ENCODE results near the gene SLC1A5. TPM values are rescaled to one million over a fixed set of nuclear protein-coding genes. Genes with fewer than 3 reads are reported as not detected.

SLC1A5 gene
- total RNA-seq, 2 experiments from 2014 or later: 145 to 161 TPM

- no peak for TF ChIP-seq CTCF (conservative IDR thresholded peaks at IDR 0.05; ENCODE audit: low read length)
- no peak for TF ChIP-seq EZH2phosphoT487 (IDR thresholded peaks at IDR 0.05; ENCODE audit: borderline replicate concordance, low read depth, low read length)
- H3K4me1 ChIP-seq (ENCODE audit: insufficient read depth, low read length, poor library complexity, severe bottlenecking): no peaks in the 10 kb centered on the region
- 0 out of 2 replicates have a peak, but pooled peaks cover 4% of the 10 kb centered on the region for H4K20me1 ChIP-seq (ENCODE audit: insufficient read depth, low read length)
- intact Hi-C loops (cut with micrococcal nuclease; ENCODE audit: unreplicated experiment): no loop called here
- no peak overlapping the region for H3K4me3 ChIP-seq (ENCODE audit: low read depth, low read length, poor library complexity, severe bottlenecking)
- H2AFZ ChIP-seq (ENCODE audit: low read length): no peak overlapping the region
- H3K36me3 ChIP-seq (ENCODE audit: insufficient read depth, low read length): peaks cover 94% of the 10 kb centered on the region
- no peaks in the 10 kb centered on the region for H3K9me3 ChIP-seq (ENCODE audit: low read length)
- no peaks in the 10 kb centered on the region for H3K79me2 ChIP-seq (ENCODE audit: insufficient read depth, low read depth, low read length)
- CTCF ChIA-PET (ENCODE audit: unreplicated experiment): no interaction called here
- no peak for DNase-seq (ENCODE audit: low spot score)
- H3K4me2 ChIP-seq (ENCODE audit: low read length): no peak overlapping the region
- no TSS peak for BruUV-seq (replicated peaks)
- H3K27ac ChIP-seq (ENCODE audit: low read depth, low read length, poor library complexity, severe bottlenecking): no peak overlapping the region
- POLR2A ChIA-PET: no interaction called here
- H3K9me2 ChIP-seq (ENCODE audit: insufficient read depth, low read length): no peaks in the 10 kb centered on the region
Measured at GRCh38 chr19:46731007-46731501, 57.3 kb downstream of the SLC1A5 start.

GRCh38 chr19:46730595-46730994 is 57.8 kb downstream of the SLC1A5 start:
- H3K4me2 ChIP-seq (ENCODE audit: low read length): no peak overlapping the region
- CTCF ChIA-PET (ENCODE audit: unreplicated experiment): interaction anchor here (0.5 kb wide), 1 partner anchor 11 kb away, joined by 3 read pairs; no protein-coding TSS in a partner anchor

More at GRCh38 chr19:46730595-46730994, 57.8 kb downstream of the SLC1A5 start:
- POLR2A ChIA-PET: no interaction called here
- TF ChIP-seq EZH2phosphoT487 (IDR thresholded peaks at IDR 0.05; ENCODE audit: borderline replicate concordance, low read depth, low read length) (no peak), CTCF (conservative IDR thresholded peaks at IDR 0.05; ENCODE audit: low read length) (no peak)
- no TSS peak for BruUV-seq (replicated peaks)
- no peaks in the 10 kb centered on the region for H3K9me3 ChIP-seq (ENCODE audit: low read length)
- peaks cover 96% of the 10 kb centered on the region for H3K36me3 ChIP-seq (ENCODE audit: insufficient read depth, low read length)
- no peaks in the 10 kb centered on the region for H3K4me1 ChIP-seq (ENCODE audit: insufficient read depth, low read length, poor library complexity, severe bottlenecking)
- H3K27ac ChIP-seq (ENCODE audit: low read depth, low read length, poor library complexity, severe bottlenecking): no peak overlapping the region
- H2AFZ ChIP-seq (ENCODE audit: low read length): no peak overlapping the region
- H3K4me3 ChIP-seq (ENCODE audit: low read depth, low read length, poor library complexity, severe bottlenecking): no peak overlapping the region
- 0 out of 2 replicates have a peak, but pooled peaks cover 4% of the 10 kb centered on the region for H4K20me1 ChIP-seq (ENCODE audit: insufficient read depth, low read length)
- H3K9me2 ChIP-seq (ENCODE audit: insufficient read depth, low read length): no peaks in the 10 kb centered on the region
- H3K79me2 ChIP-seq (ENCODE audit: insufficient read depth, low read depth, low read length): no peaks in the 10 kb centered on the region
- intact Hi-C loops (cut with micrococcal nuclease; ENCODE audit: unreplicated experiment): no loop called here
- DNase-seq (ENCODE audit: low spot score): no peak
